ENCODE measurements around the gene TSC2.

TSC2 gene

GRCh38 chr16:2071454-2072202 lies 23.8 kb downstream of the TSC2 start:
- DNase-seq (ENCODE audit: low spot score): no peak

- DNase-seq (ENCODE audit: low spot score): no peak
Observed at GRCh38 chr16:2072926-2073325, 25.1 kb downstream of the TSC2 start.

- DNase-seq (ENCODE audit: low spot score): no peak
Observed at GRCh38 chr16:2074071-2074470, 26.3 kb downstream of the TSC2 start.

GRCh38 chr16:2075631-2076030 lies 27.8 kb downstream of the TSC2 start:
- DNase-seq (ENCODE audit: low spot score): no peak

GRCh38 chr16:2076072-2076865 lies 28.5 kb downstream of the TSC2 start:
- DNase-seq (ENCODE audit: low spot score): no peak

GRCh38 chr16:2077016-2077415 lies 29.2 kb downstream of the TSC2 start:
- DNase-seq (ENCODE audit: low spot score): no peak

- no peak for DNase-seq (ENCODE audit: low spot score)
Observed at GRCh38 chr16:2077696-2078095, 29.9 kb downstream of the TSC2 start.

GRCh38 chr16:2078096-2078495 lies 30.3 kb downstream of the TSC2 start:
- DNase-seq (ENCODE audit: low spot score): no peak

- DNase-seq (ENCODE audit: low spot score): no peak
Observed at GRCh38 chr16:2078691-2079090, 30.9 kb downstream of the TSC2 start.

GRCh38 chr16:2079311-2079800 lies 31.6 kb downstream of the TSC2 start:
- no peak for DNase-seq (ENCODE audit: low spot score)

GRCh38 chr16:2079991-2080390 lies 32.2 kb downstream of the TSC2 start:
- DNase-seq (ENCODE audit: low spot score): no peak

- no peak for DNase-seq (ENCODE audit: low spot score)
Observed at GRCh38 chr16:2081201-2082084, 33.7 kb downstream of the TSC2 start.

- DNase-seq (ENCODE audit: low spot score): no peak
Observed at GRCh38 chr16:2082171-2082982, 34.6 kb downstream of the TSC2 start.

- no peak for DNase-seq (ENCODE audit: low spot score)
Observed at GRCh38 chr16:2082983-2083364, 35.2 kb downstream of the TSC2 start.

GRCh38 chr16:2083409-2083808 lies 35.6 kb downstream of the TSC2 start:
- DNase-seq (ENCODE audit: low spot score): no peak

GRCh38 chr16:2083876-2084780 lies 36.3 kb downstream of the TSC2 start:
- DNase-seq (ENCODE audit: low spot score): no peak

- no peak for DNase-seq (ENCODE audit: low spot score)
Observed at GRCh38 chr16:2084895-2085625, 37.3 kb downstream of the TSC2 start.

- DNase-seq (ENCODE audit: low spot score): peak; percentile 83
Observed at GRCh38 chr16:2085669-2086068, 37.9 kb downstream of the TSC2 start.

- no peak for DNase-seq (ENCODE audit: low spot score)
Observed at GRCh38 chr16:2086106-2086742, 38.4 kb downstream of the TSC2 start.

All from D341Med (cell line).